Gastrocnemius medialis (tissue), 4 donors: ENCODE data around the gene SIAE.

Source experiments
- POLR2A ChIP-seq, 2 donors: fragments of 450-650 bp; IDR thresholded peaks; one replicate each; pipeline ENCODE4 v1.6.1; 2017; ENCODE audit warnings: antibody characterized with exemption in 2 of 2, mild to moderate bottlenecking in 2 of 2, moderate library complexity in 2 of 2
- TF ChIP-seq, protein P1 (sequence below), 5 experiments: fragments of 450-650 bp in 3 of 5; fragments of 200-600 bp in 2 of 5; sonication (generic) in 2 of 5; IDR thresholded peaks in 4 of 5; conservative IDR thresholded peaks in 1 of 5; 1 replicate in 4 of 5; 2 replicates in 1 of 5; pipeline ENCODE4 v1.5.1; 2016 to 2019; ENCODE audit warnings: antibody characterized with exemption in 5 of 5, mild to moderate bottlenecking in 3 of 5, moderate library complexity in 3 of 5

DNA sequence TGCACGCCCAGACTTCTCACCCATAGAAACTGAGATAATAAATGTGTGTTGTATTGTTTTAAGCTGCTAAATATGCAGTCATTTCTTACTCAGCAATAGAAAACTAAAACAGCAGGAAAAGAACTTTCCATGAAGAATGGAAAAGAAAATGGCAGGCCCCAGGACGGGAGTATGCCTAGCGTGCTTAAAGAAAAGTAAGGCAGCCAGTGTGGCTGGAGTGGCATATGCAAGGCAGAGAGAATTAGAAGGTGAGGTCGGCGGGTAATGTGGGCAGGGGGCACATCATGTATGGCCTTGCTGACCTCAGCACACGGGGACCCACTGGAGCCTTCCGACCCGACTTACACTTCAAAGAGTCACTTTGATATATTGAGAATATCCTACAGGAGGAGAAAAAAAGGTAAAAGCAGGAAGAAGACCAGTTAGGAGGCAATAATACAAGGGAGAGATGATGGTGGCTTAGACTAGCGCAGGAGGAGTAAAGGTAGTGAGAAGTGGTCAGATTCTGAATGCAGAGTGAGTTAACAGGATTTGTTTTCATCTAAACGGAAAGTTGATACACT lies 30.4 kb downstream of the SIAE start:
- TF ChIP-seq POLR2A (IDR thresholded peaks at IDR 0.05), result no peak
- TF ChIP-seq, protein P1, sequence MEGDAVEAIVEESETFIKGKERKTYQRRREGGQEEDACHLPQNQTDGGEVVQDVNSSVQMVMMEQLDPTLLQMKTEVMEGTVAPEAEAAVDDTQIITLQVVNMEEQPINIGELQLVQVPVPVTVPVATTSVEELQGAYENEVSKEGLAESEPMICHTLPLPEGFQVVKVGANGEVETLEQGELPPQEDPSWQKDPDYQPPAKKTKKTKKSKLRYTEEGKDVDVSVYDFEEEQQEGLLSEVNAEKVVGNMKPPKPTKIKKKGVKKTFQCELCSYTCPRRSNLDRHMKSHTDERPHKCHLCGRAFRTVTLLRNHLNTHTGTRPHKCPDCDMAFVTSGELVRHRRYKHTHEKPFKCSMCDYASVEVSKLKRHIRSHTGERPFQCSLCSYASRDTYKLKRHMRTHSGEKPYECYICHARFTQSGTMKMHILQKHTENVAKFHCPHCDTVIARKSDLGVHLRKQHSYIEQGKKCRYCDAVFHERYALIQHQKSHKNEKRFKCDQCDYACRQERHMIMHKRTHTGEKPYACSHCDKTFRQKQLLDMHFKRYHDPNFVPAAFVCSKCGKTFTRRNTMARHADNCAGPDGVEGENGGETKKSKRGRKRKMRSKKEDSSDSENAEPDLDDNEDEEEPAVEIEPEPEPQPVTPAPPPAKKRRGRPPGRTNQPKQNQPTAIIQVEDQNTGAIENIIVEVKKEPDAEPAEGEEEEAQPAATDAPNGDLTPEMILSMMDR (IDR thresholded peaks at IDR 0.05 in 4 of 5, conservative IDR thresholded peaks at IDR 0.05 in 1 of 5), result no peak
